Measurements from ENCODE around the gene SLC26A8. TPM values are rescaled to one million over a fixed set of nuclear protein-coding genes. Genes with fewer than 3 reads are reported as not detected.
A peak's percentile ranks its signal among the peaks of the same experiment; 100 is the strongest.

The SLC26A8 gene
- total and polyA plus RNA-seq, 2 of the 13 experiments (the other 11 are each of a cell fraction or from before 2014, with no cell fraction given): 0.46 TPM; not detected in 1

DNA sequence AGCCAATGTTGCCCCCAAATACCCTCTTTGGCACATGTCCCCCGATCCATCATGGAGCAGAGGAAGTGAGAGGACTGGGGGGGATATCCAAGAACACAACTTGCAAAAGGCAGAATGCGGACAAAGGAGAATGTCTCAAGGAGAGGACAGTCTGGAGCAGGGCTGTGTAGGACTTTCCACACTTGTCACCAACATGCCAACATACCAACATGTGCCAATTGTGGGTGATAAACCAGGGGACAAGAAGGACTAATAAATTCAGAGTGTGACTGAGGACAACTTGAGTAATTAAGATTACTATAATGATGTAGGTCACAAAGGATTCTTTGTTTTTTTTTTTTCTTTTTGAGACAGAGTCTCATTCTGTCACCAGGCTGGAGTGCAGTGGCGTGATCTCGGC, 8.8 kb downstream of the SLC26A8 start:
- no peaks in the 10 kb centered on the region for H3K9me3 ChIP-seq (ENCODE audit: low read length)
- WGBS (ENCODE audit: low lambda C conversion rate): 48% methylated on average over 4 of the region's 4 CpGs
- POLR2A ChIA-PET: interaction anchor here (0.7 to 2.0 kb wide), 2 partner anchors 12 kb away, joined by 3 to 6 read pairs; partner anchors contain the start of gene MAPK14
- FAIRE-seq: no peak
- peaks cover 34% of the 10 kb centered on the region for H3K4me1 ChIP-seq (ENCODE audit: insufficient read depth, low read length)
- peak; percentile 59 for ATAC-seq
- H3K36me3 ChIP-seq (replicated peaks in 1 of 2; ENCODE audit: control insufficient read depth in 1 of 2, insufficient read depth in 2 of 2, low read length in 2 of 2): no peaks in the 10 kb centered on the region
- CTCF ChIA-PET (ENCODE audit: low intra/inter-chr PET ratio, low total read pairs): no interaction called here
- intact Hi-C loops (cut with micrococcal nuclease; ENCODE audit: unreplicated experiment): no loop called here
- no peaks in the 10 kb centered on the region for H3K79me2 ChIP-seq (ENCODE audit: insufficient read depth, low read length)
- no peak for DNase-seq (ENCODE audit: low spot score)
- no TSS peak for BruUV-seq (replicated peaks)
- H3K27ac ChIP-seq (ENCODE audit: extremely low read length, insufficient read depth, low read length): no peak overlapping the region
- no peak overlapping the region for H2AFZ ChIP-seq (ENCODE audit: low read length)
- H3K9ac ChIP-seq (ENCODE audit: insufficient read depth, low read depth, low read length): no peak overlapping the region
- no peaks in the 10 kb centered on the region for H4K20me1 ChIP-seq (ENCODE audit: insufficient read depth, low read length)
- H3K27me3 ChIP-seq (ENCODE audit: control insufficient read depth in 1 of 2, insufficient read depth in 2 of 2, low read length in 2 of 2): no peaks in the 10 kb centered on the region; a peak in 1 of 5 replicates
- no peak overlapping the region for H3K4me3 ChIP-seq (replicated peaks in 1 of 3; ENCODE audit: insufficient read depth in 1 of 3, low read depth in 2 of 3, low read length in 3 of 3)
- H3K4me2 ChIP-seq (ENCODE audit: low read depth, low read length): peak overlapping the region; percentile 20
- in situ Hi-C loops (cut with HindIII; ENCODE audit: extremely low pct_ligation_motif_present, low pct_unique_long_range_greater_than_20kb): no loop called here
- no peak for TF ChIP-seq ISX (CRISPR knock-in tag; conservative IDR thresholded peaks at IDR 0.05)
- no peak for TF ChIP-seq NFE2 (CRISPR knock-in tag; IDR thresholded peaks at IDR 0.05)
- TF ChIP-seq SOX6 (IDR thresholded peaks at IDR 0.05): no peak
- no peak for TF ChIP-seq SOX6 (CRISPR knock-in tag; IDR thresholded peaks at IDR 0.05)
- no peak for TF ChIP-seq SAP130 (CRISPR knock-in tag; IDR thresholded peaks at IDR 0.05; ENCODE audit: low read depth)
- TF ChIP-seq ZNF431 (CRISPR knock-in tag; IDR thresholded peaks at IDR 0.05; ENCODE audit: borderline replicate concordance, low read depth): no peak
- TF ChIP-seq, protein P1, sequence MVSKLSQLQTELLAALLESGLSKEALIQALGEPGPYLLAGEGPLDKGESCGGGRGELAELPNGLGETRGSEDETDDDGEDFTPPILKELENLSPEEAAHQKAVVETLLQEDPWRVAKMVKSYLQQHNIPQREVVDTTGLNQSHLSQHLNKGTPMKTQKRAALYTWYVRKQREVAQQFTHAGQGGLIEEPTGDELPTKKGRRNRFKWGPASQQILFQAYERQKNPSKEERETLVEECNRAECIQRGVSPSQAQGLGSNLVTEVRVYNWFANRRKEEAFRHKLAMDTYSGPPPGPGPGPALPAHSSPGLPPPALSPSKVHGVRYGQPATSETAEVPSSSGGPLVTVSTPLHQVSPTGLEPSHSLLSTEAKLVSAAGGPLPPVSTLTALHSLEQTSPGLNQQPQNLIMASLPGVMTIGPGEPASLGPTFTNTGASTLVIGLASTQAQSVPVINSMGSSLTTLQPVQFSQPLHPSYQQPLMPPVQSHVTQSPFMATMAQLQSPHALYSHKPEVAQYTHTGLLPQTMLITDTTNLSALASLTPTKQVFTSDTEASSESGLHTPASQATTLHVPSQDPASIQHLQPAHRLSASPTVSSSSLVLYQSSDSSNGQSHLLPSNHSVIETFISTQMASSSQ (IDR thresholded peaks at IDR 0.05; ENCODE audit: low read depth): no peak
- TF ChIP-seq, protein P1 (CRISPR knock-in tag; IDR thresholded peaks at IDR 0.05; ENCODE audit: borderline replicate concordance): no peak
- TF ChIP-seq, protein P2, sequence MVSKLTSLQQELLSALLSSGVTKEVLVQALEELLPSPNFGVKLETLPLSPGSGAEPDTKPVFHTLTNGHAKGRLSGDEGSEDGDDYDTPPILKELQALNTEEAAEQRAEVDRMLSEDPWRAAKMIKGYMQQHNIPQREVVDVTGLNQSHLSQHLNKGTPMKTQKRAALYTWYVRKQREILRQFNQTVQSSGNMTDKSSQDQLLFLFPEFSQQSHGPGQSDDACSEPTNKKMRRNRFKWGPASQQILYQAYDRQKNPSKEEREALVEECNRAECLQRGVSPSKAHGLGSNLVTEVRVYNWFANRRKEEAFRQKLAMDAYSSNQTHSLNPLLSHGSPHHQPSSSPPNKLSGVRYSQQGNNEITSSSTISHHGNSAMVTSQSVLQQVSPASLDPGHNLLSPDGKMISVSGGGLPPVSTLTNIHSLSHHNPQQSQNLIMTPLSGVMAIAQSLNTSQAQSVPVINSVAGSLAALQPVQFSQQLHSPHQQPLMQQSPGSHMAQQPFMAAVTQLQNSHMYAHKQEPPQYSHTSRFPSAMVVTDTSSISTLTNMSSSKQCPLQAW (CRISPR knock-in tag; IDR thresholded peaks at IDR 0.05): no peak
- TF ChIP-seq, protein P3, sequence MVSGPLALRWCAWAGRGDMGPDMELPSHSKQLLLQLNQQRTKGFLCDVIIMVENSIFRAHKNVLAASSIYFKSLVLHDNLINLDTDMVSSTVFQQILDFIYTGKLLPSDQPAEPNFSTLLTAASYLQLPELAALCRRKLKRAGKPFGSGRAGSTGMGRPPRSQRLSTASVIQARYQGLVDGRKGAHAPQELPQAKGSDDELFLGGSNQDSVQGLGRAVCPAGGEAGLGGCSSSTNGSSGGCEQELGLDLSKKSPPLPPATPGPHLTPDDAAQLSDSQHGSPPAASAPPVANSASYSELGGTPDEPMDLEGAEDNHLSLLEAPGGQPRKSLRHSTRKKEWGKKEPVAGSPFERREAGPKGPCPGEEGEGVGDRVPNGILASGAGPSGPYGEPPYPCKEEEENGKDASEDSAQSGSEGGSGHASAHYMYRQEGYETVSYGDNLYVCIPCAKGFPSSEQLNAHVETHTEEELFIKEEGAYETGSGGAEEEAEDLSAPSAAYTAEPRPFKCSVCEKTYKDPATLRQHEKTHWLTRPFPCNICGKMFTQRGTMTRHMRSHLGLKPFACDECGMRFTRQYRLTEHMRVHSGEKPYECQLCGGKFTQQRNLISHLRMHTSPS (CRISPR knock-in tag; IDR thresholded peaks at IDR 0.05; ENCODE audit: low read depth): no peak
- TF ChIP-seq ZNF816 (CRISPR knock-in tag; IDR thresholded peaks at IDR 0.05; ENCODE audit: borderline replicate concordance): no peak
- TF ChIP-seq ERF (CRISPR knock-in tag; IDR thresholded peaks at IDR 0.05): no peak
- TF ChIP-seq ZNF790 (CRISPR knock-in tag; IDR thresholded peaks at IDR 0.05; ENCODE audit: borderline replicate concordance): no peak
- TF ChIP-seq MED1 (CRISPR knock-in tag; IDR thresholded peaks at IDR 0.05): no peak
- no peak for TF ChIP-seq RAD51 (IDR thresholded peaks at IDR 0.05; ENCODE audit: borderline replicate concordance)
- no peak for TF ChIP-seq ZNF709 (CRISPR knock-in tag; IDR thresholded peaks at IDR 0.05)
